ENCODE data around the gene KIF3A. TPM values are rescaled to one million over a fixed set of nuclear protein-coding genes. Genes with fewer than 3 reads are reported as not detected.

The KIF3A gene
- total RNA-seq, 1 experiment from 2014 or later: 12.7 TPM

DNA sequence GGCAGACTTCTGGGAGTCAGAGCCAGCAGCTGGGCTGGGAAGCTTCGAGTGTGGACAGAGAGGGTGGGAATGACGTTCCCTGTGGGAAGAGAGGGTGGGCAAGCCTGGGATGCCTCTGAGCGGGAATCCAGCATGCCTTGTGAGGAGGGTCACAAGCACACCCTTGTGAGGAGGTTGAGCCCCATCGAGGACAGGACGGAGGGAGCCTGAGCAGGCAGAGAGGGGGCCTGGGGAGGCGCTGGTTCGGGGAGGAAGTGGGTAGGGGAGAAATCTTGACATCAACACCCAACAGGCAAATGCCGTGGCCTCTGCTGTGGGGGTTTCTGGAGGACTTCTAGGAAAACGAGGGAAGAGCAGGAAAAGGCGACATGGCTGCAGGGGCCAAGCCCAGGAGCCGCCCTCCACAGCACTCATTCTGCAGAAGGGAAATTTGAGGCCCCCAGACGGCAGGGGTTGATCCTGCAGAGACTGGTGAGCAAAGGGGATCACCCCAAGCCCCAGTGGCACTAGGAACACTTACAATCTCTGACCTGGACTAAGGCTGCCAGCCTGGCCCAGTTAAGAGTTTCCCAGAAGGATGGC is 80.5 kb downstream of the KIF3A start (continued):
- TF ChIP-seq, protein P1, sequence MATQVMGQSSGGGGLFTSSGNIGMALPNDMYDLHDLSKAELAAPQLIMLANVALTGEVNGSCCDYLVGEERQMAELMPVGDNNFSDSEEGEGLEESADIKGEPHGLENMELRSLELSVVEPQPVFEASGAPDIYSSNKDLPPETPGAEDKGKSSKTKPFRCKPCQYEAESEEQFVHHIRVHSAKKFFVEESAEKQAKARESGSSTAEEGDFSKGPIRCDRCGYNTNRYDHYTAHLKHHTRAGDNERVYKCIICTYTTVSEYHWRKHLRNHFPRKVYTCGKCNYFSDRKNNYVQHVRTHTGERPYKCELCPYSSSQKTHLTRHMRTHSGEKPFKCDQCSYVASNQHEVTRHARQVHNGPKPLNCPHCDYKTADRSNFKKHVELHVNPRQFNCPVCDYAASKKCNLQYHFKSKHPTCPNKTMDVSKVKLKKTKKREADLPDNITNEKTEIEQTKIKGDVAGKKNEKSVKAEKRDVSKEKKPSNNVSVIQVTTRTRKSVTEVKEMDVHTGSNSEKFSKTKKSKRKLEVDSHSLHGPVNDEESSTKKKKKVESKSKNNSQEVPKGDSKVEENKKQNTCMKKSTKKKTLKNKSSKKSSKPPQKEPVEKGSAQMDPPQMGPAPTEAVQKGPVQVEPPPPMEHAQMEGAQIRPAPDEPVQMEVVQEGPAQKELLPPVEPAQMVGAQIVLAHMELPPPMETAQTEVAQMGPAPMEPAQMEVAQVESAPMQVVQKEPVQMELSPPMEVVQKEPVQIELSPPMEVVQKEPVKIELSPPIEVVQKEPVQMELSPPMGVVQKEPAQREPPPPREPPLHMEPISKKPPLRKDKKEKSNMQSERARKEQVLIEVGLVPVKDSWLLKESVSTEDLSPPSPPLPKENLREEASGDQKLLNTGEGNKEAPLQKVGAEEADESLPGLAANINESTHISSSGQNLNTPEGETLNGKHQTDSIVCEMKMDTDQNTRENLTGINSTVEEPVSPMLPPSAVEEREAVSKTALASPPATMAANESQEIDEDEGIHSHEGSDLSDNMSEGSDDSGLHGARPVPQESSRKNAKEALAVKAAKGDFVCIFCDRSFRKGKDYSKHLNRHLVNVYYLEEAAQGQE (IDR thresholded peaks at IDR 0.05; ENCODE audit: low read depth): no peak

DNA sequence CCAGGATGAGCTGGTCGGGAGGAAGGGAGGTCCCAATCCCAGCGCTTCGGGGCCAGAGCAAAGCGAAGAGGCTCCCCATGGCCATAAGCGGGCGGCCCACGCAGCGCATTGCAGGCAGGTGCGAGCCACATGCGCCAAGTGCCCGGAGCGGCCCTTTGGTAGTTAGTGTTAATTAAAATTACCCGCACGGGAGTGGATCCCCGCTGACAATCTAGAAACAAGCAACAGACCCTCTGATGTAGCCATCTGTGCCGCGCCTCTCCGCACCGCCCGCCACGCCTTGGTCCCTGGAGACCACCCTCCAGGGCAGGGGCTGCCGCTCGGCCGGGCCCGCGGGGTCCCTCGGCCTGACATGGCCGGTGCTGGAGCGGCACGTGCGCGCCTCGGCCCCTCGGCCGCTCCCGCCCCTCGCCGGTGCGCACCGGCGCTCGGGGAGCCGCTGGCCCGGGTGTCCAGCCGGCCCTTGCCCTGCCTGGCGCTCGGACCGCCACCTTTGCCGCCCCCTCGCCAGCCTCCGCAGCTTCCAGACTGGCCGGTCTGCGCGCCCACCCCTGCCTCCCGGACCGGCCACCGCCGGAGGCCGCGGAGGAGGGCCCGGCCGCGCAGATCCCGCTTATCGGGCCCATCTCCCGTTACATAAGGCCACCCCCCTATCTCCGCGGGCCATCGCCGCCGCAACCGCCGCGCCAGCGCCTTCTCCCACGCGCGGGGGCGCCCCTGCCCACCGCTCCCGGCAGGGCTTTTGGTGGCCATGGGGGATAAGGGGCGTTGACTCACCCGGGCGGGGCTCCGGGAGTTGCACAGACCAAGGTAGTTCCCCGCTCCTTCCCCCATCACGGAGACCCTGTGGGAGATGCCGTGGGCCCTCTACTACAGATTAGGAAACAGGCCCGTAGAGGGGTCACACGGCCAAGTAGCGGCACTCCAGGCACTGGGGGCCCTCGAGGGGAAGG is 81.2 kb downstream of the KIF3A start:
- Histone ChIP-seq H3K4me2 (ENCODE audit: low read length) (no peak overlapping the region), H3K4me1 (ENCODE audit: control insufficient read depth in 1 of 2, insufficient read depth in 2 of 2, low read length in 2 of 2) (no peaks in the 10 kb centered on the region), H3K79me2 (ENCODE audit: insufficient read depth, low read length) (no peaks in the 10 kb centered on the region), H3K9ac (ENCODE audit: low read length) (no peak overlapping the region), H3K27ac (ENCODE audit: low read depth, low read length) (no peak overlapping the region), H3K4me3 (replicated peaks in 1 of 2; ENCODE audit: low read depth in 1 of 2, low read length in 2 of 2) (no peak overlapping the region), H3K9me3 (ENCODE audit: control insufficient read depth in 1 of 2, insufficient read depth in 1 of 2, low read depth in 1 of 2, low read length in 2 of 2) (no peaks in the 10 kb centered on the region), H4K20me1 (ENCODE audit: insufficient read depth) (no peaks in the 10 kb centered on the region), H3K36me3 (ENCODE audit: control insufficient read depth in 1 of 2, insufficient read depth in 2 of 2, low read length in 2 of 2) (no peaks in the 10 kb centered on the region), H3K27me3 (ENCODE audit: insufficient read depth, low read length) (no peaks in the 10 kb centered on the region), H3K9me2 (ENCODE audit: insufficient read depth) (no peaks in the 10 kb centered on the region), H2AFZ (ENCODE audit: low read depth, low read length, poor library complexity, severe bottlenecking) (no peak overlapping the region)
- TF ChIP-seq EZH2 (IDR thresholded peaks at IDR 0.05): no peak
- TF ChIP-seq CTCF (IDR thresholded peaks at IDR 0.05 in 2 of 3, conservative IDR thresholded peaks at IDR 0.05 in 1 of 3; ENCODE audit: borderline replicate concordance in 1 of 3, insufficient read depth in 1 of 3, low read depth in 2 of 3, low read length in 2 of 3): no peak
- no peak for TF ChIP-seq ELF1 (IDR thresholded peaks at IDR 0.05; ENCODE audit: borderline replicate concordance, low read depth)
- no peak for TF ChIP-seq POLR2AphosphoS5 (IDR thresholded peaks at IDR 0.05; ENCODE audit: low read depth, low read length)
- TF ChIP-seq JUND (IDR thresholded peaks at IDR 0.05): no peak
- TF ChIP-seq SRF (IDR thresholded peaks at IDR 0.05; ENCODE audit: low read depth): no peak
- ChIA-PET POLR2A (no interaction called here), CTCF (no interaction called here), RAD21 (ENCODE audit: low non-redundant PET in 1 of 2, low total read pairs in 2 of 2, uncharacterized antibody in 2 of 2, unreplicated experiment in 2 of 2) (no interaction called here)
- no TSS peak for BruUV-seq (replicated peaks)
- intact Hi-C loops (cut with micrococcal nuclease): no loop called here
- no peak for ATAC-seq
- DNase-seq (ENCODE audit: low read depth, low spot score): no peak
